Stimulated activated CD4-positive, alpha-beta T cell treated with anti-CD3 and anti-CD28 coated beads, Interleukin-15, amount 100 ng/mL, for 1 hour (primary cell): Measurements from ENCODE around the gene PNMT.
A peak's percentile ranks its signal among the peaks of the same experiment; 100 is the strongest.
"Not testable (repeated sequence)": the region's sequence is repeated elsewhere in the genome, so short reads cannot be mapped to it uniquely, and the experiment has no call there.

Experiments
- DNase-seq, 2 donors: peaks; one replicate each; pipeline ENCODE4 v3.0.0-alpha.2; 2020; ENCODE audit warnings: low read depth in 1 of 2, low spot score in 1 of 2

PNMT gene

DNA sequence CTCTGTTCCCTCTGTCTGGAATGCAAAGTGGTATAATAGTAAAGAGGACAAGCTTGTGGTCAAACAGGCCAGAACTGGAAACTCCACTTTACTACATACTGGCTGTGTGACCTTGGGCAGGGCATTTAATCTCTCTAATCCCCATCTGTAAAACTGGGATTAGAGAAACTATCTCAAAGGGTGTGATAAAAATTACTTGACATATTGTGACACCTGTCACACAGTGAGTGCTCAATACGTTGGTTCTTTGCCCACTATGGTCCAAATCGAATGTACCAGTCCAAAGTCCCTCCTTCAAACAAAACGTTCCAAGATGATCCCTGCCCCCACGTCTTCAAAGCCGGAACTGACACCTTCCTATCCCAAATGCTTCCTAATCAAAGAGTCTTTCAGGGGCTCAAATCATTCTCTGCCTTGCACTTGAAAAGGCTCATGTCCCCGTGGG, 18.9 kb downstream of the PNMT start:
- DNase-seq = no peak

GRCh38 chr17:39687546-39688474, 19.6 kb downstream of the PNMT start, which contains the start of gene PGAP3:
Gene PGAP3 (minus strand): TSS chr17:39688057. CDS start chr17:39688014, 43 bp downstream.
- DNase-seq = peak; percentile 55 to 62

- DNase-seq = no peak
These were observed 20.2 kb downstream of the PNMT start for GRCh38 chr17:39688475-39688835.

- no peak for DNase-seq
These were observed 20.7 kb downstream of the PNMT start for GRCh38 chr17:39688945-39689344.

DNA sequence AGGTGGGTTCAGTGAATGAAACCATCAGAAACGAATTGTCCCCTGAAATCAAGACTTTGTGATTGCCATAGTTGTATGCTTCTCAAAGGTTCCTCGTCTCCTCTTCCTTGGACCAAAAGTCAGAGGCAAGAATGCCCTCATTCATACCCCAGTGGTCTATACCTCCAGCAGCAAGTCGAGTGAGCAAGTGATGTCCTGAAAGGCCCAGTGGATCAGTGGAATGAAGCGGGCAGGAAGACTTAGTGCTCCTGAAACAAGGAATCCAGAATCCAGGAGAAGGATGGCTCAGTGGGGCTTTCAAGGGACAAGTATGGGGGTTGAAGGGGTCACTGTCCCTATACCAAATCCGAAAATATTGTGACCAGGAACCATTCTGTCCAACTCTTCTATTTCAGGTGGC, 26.3 kb downstream of the PNMT start:
- DNase-seq = no peak

DNA sequence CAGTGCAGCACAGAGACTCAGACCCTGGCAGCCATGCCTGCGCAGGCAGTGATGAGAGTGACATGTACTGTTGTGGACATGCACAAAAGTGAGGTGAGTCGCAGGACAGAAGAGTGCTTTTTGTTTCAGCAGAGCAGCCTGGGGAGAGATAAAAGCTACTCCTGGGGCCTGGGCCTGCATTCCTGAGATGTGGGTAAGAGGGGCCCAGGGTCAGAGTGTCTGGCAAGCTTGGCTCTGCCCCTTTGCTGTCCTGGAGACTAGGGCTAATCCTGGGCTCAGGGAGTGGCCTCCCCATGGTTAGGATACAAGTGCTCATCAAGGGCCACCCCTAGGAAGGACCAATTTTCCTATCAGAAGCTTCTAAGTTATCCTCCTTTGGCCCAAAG, 26.8 kb downstream of the PNMT start:
- DNase-seq = no peak

GRCh38 chr17:39696731-39697130, 28.5 kb downstream of the PNMT start:
- DNase-seq = no peak

GRCh38 chr17:39697961-39698360, 29.7 kb downstream of the PNMT start:
- no peak for DNase-seq

DNA sequence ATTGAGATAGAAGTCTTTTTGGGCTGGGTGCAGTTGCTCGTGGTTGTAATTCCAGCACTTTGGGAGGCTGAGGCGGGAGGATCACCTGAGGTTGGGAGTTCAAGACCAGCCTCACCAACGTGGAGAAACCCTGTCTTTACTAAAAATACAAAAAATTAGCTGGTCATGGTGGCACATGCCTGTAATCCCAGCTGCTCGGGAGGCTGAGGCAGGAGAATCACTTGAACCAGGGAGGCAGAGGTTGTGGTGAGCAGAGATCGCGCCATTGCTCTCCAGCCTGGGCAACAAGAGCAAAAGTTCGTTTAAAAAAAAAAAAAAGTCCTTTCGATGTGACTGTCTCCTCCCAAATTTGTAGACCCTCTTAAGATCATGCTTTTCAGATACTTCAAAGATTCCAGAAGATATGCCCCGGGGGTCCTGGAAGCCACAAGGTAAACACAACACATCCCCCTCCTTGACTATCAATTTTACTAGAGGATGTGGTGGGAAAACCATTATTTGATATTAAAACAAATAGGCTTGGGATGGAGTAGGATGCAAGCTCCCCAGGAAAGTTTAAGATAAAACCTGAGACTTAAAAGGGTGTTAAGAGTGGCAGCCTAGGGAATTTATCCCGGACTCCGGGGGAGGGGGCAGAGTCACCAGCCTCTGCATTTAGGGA, 31.0 kb downstream of the PNMT start:
- DNase-seq = not testable (repeated sequence)

DNA sequence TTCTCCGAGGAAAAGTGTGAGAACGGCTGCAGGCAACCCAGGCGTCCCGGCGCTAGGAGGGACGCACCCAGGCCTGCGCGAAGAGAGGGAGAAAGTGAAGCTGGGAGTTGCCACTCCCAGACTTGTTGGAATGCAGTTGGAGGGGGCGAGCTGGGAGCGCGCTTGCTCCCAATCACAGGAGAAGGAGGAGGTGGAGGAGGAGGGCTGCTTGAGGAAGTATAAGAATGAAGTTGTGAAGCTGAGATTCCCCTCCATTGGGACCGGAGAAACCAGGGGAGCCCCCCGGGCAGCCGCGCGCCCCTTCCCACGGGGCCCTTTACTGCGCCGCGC, 31.5 kb downstream of the PNMT start, which contains the start of gene ERBB2:
Gene ERBB2, plus strand, starts transcription at position 247 of the 330 bp plus-strand sequence. CDS start 175 bp downstream, outside the sequence.
- no peak for DNase-seq

DNA sequence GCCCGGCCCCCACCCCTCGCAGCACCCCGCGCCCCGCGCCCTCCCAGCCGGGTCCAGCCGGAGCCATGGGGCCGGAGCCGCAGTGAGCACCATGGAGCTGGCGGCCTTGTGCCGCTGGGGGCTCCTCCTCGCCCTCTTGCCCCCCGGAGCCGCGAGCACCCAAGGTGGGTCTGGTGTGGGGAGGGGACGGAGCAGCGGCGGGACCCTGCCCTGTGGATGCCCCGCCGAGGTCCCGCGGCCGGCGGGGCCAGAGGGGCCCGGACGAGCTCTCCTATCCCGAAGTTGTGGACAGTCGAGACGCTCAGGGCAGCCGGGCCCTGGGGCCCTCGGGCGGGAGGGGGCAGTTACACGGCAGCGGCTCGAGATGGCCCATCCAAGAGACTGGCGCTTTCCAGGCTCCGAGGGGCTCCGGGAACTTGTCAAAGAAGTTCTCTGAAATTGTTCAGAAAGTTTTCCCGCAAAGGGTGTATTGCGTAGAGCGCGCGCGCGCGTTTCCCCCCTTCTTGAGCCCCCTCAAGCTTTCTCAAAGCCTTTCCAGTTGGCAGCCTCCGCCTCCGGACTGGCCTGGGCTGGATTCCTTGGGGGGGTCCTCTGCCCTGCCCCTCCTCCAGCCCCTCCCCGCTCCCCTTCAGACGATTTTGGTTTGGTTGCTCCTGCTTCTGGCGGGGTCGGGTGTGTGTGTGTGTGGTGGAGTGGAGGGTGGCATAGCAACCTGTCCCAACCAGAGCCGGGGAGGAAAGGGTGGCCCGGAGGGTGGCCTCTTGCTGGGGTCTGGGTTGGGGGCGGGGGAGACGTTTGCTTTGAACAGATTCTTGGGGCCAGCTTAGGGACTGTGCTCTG, 32.1 kb downstream of the PNMT start:
- DNase-seq = no peak

- DNase-seq = no peak
These were observed 32.9 kb downstream of the PNMT start for GRCh38 chr17:39701012-39701783.

DNA sequence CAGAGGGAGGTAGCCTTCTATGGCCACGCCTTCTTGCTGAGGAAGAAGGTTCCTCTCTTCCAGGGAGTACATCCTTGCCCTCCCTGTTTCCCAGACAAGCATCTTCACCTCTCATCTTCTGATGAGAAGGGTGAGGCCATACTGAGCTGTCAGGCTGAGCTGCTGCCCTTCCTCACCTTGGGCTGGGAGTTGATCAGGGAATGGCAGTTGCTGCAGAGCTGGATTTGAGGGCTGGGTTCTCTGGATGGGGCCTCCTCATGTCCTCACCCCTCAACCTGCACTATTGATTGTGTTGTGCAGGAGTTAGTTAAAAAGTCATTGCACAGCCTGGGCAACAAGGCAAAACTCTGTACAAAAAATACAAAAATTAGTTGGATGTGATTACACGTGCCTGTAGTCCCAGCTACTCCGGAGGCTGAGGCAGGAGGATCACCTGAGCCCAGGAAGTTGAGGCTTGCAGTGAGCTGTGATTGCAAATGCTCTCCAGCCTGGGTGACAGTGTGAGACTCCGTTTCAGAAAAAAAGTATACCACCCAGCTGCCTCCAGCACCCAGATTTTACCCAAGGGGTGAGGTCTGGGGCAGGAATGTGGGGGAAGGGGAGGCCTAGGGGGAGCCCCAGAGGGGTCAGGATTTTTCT, 33.6 kb downstream of the PNMT start:
- DNase-seq = no peak

DNA sequence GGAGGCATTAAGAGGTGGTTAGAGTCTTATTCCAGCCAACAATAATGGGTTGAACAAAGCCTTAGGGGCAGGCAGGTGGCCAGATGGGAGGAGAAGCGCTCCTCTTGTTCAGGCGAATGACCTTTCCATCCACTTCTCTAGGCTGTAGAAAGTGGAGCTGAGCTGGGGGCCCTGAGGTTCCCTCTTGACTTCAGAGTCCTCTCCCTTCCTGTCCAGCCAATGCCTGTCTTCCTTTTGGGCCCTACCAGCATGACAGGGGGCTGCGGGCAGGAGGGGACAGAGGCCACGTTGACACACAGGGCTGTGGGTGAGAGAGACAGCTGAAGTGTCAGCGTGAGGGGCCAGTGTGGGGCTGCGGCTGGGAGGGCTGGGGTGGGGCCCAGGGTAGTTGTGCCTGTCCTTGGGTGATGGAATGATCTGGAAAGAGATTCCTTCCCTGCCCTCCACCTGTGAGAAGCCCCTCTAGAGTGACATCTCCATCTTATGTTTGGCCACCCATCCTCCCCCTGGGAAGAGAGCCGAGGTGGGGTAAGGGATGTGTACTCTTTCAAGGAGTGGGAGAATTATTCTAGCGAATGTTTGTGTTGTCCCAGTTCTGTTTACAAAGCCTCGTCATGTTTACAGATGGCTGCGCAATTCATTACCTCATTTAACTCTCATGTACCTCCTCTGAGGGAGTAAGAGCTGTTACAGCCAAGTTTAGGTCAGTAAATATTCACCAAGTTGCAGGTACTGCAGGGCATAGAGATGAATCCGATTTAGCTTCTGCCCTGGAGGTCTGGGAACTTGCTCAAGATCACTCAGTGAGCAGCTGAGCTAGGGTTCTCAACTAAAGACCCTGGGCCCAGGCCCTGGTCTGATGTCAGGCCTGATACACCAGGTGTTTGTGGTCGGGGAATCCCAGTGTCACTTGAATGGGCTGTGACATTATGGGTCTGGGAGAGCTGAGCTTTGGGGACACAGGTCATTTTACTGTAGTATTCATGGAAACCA, 34.9 kb downstream of the PNMT start:
- no peak for DNase-seq

DNA sequence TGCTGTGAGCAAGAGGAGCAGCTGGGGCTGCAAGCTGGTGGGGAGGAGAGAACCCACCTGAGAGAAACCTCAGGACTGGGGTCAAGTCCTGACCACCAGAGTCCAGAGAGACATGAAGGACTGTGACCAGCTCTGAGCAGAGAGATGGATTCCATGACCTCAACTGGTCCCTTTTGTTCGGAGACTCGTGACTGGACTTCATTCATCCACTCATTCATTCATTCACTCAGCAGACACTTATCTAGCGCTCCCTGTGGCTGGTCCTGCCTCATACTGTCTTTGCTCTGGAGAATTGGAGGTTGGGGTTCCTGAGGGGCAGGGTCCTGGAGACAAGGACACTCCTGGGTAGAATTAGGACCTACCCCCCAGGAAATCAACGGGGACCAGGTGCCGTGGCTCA, 35.7 kb downstream of the PNMT start:
- no peak for DNase-seq

- DNase-seq = no peak
These were observed 36.7 kb downstream of the PNMT start for GRCh38 chr17:39704821-39705551.

DNA sequence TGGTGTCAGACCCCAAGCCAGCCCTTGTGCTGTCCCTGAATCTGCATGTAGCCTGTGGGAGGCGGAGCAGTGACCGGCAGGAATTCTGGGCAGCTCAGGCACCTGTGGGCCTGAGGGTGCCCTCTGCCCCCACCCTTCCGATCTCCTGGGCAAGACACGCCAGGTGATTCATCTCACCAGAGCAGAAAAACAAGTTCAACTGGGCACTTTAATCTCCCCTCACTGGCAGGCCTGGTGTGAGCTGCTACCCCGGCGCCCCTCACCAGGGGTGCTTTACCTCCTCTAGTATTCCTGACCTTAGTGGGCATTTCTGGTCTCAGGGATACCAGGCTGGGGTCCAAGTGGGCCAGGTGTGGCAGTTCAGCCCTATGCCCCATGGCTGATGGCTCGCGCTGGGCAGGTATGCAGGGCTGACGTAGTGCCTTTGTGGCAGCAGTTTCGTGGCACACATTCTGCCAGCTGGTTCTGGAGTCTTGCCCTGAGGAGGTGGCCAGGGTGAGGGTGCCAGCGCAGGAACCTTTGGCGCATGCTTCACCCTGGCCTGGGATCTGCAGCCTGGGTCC, 37.6 kb downstream of the PNMT start:
- DNase-seq = no peak

DNA sequence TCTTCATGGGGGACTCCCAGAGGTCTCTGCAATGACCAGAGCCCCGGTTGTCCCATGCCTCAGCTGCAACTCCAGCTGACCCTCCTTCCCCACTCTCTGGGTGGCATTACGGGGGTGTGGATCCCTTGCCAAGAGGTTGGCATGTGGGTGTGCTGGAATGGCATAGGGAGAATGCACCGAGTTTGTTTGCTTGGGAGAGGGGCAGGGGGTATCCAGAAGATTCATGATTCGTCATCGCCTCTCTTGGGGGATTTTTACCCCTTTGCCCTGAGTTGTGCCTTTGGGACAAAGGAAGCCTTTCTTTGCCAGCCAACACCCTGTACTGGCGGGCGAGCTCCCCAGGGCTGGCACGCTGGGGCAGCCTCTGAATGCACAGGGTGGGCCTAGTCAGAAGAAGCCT, 38.1 kb downstream of the PNMT start:
- DNase-seq = no peak
